Hematopoietic multipotent progenitor cell treated with erythropoietin and hydrocortisone succinate and interleukin-3 and kit ligand, for 15 days (in vitro differentiated cells): Measurements from ENCODE around the gene PDE6D.

Experiments
- DNase-seq: peaks from one replicate; pipeline ENCODE4 v3.0.0-alpha.2; 2015; ENCODE audit warnings: low spot score

PDE6D gene

DNA sequence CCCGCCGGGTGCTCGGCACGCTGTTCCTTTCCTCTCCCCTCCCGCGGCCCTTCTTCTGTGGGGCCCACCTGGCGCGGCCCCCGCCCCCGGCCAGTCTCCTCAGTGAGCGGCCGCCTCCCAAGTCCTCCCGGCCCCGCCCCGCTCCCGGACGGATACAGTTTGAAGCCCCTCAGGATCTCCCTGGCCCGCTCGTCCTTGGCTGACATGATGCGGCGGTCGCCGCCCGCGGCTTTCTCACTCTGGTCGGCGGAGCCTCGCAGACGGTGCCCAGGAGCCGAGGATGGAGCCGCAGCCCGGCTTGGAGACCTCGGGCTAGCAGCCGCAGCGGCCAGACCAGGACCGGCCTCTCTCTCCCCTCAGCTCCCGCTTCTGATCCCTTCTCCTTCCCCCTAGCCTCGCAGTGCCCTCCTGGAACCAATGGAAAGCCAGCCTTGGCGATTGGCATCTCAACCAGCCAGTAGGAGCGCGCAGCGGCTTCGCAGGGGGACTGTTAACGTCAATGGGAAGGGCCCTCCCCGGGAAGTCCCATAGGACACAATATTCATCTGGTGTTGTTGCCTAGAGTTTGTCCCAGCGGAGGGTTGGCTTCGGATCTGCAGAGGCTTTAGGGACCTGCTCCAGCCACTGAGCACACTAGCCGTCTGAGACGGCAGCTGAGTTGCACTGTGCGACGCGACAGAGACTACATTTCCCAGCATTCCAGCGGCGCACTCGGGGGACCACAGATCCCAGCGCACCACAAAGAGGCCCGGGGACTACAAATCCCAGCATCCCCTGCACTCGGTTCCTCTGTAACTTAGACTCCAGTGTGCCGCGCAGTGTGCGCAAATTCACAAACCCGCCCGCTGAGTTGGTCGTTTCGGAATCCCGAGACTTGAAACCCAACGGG, at the start of gene PDE6D:
Gene PDE6D, minus strand, starts transcription at position 374 of the 889 bp plus-strand sequence. Its CDS starts 168 bp downstream, at position 206.
- peak; percentile 97 for DNase-seq

DNA sequence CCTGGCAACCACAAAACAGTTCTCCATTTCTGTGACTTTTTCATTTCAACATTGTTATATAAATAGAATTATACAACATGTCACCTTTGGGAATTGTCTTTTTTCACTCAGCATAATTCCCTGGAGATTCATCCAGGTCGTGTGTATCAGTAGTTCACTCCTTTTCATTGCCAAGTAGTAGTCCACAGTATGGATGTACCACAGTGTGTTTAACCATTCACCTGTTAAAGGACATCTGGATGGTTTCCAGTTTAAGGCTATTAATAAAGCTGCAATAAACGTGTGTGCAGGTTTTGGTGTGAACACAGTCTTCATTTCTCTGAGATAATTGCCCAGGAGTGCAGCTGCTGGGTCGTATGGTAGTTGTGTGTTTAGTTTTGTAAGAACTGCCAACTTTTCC, 40.8 kb upstream of the PDE6D start:
- no peak for DNase-seq

GRCh38 chr2:231820786-231821303, 39.8 kb upstream of the PDE6D start:
- no peak for DNase-seq

GRCh38 chr2:231819447-231820042, 38.5 kb upstream of the PDE6D start:
- no peak for DNase-seq

DNA sequence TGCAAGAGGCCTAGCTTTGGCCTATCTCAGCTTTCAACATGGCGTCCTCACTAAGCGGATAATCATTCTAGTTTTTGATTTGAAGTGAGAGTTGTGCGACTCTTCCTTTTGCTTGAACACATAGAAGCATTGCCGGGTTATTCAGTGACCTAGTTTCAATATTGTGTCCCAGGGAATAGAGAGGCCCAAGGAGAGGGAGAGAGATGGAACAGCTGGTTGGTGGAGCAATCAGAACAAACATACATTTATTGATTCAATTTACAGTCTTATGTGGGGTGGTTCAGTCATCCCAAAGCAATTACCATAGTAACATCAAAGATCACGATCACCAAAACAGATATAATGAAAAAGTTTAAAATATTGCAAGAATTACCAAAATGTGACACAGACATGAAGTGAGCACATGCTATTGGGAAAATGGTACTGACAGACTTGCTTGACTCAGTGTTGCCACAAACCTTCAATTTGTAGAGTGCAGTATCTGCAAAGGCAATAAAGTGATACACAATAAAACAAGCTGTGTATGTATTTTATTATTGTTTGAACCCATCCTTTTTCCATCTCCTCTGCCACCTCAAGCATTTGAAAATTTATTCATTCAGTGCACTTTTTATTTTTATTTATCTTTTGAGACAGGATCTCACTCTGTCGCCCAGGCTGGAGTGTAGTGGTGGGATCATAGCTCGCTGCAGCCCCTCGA, 35.4 kb upstream of the PDE6D start:
- no peak for DNase-seq

DNA sequence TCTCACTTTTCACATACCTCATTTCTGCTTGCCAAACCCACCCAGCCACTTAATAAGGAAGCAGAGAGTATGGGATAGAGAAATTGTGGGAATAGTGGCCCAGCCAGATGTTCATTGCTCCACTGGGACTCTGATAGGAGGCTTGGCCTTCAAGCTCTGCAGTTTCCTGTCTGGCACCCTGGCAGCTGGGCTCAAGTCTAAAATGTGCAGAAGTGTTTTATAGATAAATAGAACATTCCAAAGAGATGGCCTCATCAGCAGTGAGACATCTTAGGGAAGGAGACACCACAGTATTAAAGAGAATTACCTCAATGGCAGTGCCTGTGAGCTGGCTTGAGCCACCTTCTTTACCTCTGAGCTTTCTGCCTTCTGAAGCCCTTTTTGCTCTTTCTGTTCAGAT, 29.8 kb upstream of the PDE6D start:
- no peak for DNase-seq

- DNase-seq: no peak
Measured at GRCh38 chr2:231807020-231807419, 25.9 kb upstream of the PDE6D start.

DNA sequence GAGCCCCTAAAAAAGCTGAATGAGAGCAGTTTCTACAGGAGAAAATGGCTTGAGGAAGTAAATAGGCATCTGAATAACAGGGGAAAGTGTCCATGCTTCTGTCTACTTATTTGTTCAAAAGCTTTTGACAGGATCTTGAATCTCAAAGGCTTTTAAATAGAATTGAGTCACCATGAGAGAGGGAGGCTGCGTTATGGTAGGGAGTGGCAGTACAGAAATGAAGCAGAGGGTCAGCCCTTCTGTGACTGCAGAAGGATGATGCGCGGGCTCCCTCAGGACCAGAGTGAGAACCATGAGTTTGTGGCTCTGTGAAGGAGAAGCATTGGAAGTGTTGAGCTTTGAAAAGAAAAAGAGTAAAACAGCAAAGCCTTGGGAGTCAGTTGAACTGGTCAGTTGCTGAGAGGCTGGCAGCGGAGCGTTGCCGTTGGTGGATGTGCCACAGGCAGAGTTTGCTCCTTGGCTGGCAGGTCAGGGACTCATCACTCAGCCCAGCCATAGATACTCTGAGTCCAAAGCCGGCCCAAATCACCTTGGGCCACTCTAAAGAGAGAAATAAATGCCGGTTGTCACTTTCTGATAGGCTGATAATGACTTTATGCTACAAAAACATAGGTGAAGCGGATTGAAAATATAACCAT, 22.5 kb upstream of the PDE6D start:
- no peak for DNase-seq

DNA sequence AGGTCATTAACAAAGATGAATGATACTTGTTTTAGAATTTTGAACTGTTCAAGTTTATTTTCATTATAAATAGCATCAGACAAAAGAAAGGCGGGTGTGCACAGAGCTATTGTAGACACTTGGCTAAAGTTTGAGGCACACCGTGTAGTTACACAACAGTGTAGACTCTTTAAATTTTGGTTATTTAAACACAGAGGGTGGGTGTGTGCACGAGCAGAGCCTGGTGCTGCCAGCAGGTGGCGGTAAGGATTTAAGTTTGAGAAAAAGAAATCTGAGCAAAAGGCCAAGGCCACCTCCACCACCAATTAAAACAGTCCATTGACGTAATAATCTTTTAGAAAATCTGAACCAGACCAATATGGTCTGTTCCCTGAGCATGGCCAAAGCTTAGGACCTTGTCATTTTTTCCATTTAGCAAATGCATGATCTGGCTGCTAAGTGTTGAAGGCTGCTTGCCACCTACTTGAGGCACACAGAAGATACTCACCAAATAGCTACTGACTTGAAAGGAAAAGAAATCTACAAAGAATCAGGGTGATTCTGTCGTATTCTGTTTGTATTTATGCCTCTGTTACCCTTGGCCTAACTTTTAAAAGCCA, 19.5 kb upstream of the PDE6D start:
- peak; percentile 53 for DNase-seq

GRCh38 chr2:231795525-231796327, 14.6 kb upstream of the PDE6D start:
- DNase-seq: no peak

DNA sequence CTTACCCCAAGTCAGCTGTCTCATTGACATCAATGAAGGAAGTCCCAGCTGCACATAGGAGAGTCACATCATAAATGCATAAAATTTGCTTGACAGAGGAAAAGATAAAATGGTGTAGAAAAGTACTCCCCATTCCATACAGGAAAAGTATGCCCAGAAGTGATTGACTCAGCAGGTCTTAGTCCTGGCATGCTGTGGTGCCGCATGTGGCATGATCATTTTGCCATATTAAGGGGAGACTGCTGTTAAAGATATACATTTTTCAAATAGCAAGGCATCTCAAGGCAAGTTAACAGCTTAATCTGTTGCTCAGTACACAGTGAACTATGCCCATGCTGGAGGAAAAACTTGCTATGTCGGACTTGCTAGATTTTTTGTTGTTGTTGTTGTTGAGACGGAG, 13.3 kb upstream of the PDE6D start:
- DNase-seq: no peak

- DNase-seq: no peak
Measured at GRCh38 chr2:231791107-231791506, 10.0 kb upstream of the PDE6D start.

- no peak for DNase-seq
Measured at GRCh38 chr2:231786917-231787292, 5.8 kb upstream of the PDE6D start.

GRCh38 chr2:231786177-231786916, 5.3 kb upstream of the PDE6D start, which contains the start of gene COPS7B:
TSS of gene COPS7B (plus strand) at chr2:231786445. CDS start at chr2:231788571, 2,126 bp downstream.
- peak; percentile 76 for DNase-seq

- DNase-seq: no peak
Measured at GRCh38 chr2:231785822-231786176, 4.7 kb upstream of the PDE6D start.

GRCh38 chr2:231785413-231785812, 4.3 kb upstream of the PDE6D start:
- DNase-seq: no peak

GRCh38 chr2:231781798-231782726, 980 bp upstream of the PDE6D start:
- peak; percentile 41 for DNase-seq

DNA sequence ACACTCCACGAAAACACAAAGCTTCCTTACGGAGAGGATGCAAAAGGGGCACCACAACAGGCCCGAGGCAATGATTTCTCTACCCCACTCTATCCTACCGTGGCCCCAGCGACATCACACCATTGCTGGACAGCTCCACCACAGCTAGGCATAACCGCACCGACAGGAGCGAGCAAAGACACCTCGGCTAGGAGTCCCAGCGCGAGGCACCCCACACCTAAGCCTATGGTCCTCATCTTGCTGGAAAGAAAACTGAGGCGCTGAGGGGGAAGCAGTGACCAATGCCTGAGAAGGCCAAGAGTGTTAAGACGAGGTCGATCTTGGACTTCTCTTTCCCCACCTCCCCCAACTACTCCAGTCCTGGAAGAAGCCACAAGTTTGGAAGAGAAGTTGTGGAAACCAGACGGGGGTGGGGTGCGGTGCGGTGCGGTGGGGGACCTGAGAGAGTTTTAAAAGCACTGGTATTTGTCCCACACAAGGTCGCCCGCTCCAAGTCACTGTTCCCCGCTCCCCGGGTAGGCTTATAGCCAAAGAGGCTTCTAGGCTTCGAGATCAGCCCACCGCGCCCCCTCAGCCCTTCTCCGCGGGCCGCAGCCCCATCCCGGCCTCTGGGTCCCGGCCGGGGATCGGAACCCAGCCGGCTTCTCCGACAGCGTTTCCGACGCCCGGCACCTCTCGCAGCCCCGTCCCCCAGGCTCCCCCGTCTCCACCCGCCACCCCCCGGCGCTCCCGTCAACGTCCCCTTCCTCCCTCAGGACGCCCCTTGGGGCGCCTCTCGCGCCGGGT, 766 bp downstream of the PDE6D start:
- no peak for DNase-seq
